ELR (cell line): Measurements from ENCODE around the gene AGXT2.
A peak's percentile ranks its signal among the peaks of the same experiment; 100 is the strongest.
"Not testable (repeated sequence)": the region's sequence is repeated elsewhere in the genome, so short reads cannot be mapped to it uniquely, and the experiment has no call there.

Experiments
- DNase-seq: peaks from one replicate; pipeline ENCODE4 v3.0.0-alpha.2; 2015; ENCODE audit warnings: low read depth

AGXT2 gene

GRCh38 chr5:35012365-35012764 is 35.4 kb downstream of the AGXT2 start:
- no peak for DNase-seq

- DNase-seq, result no peak
These were observed 37.1 kb downstream of the AGXT2 start for GRCh38 chr5:35010676-35011075.

- DNase-seq, result no peak
These were observed 38.1 kb downstream of the AGXT2 start for GRCh38 chr5:35009657-35010056.

GRCh38 chr5:35009019-35009418 is 38.7 kb downstream of the AGXT2 start:
- DNase-seq, result no peak

- DNase-seq, result no peak
These were observed 43.0 kb downstream of the AGXT2 start for GRCh38 chr5:35004771-35005170.

- DNase-seq, result no peak
These were observed 43.5 kb downstream of the AGXT2 start for GRCh38 chr5:35004200-35004599.

- peak; percentile 67 for DNase-seq
These were observed 44.5 kb downstream of the AGXT2 start for GRCh38 chr5:35003018-35003957.

GRCh38 chr5:35002459-35002858 is 45.3 kb downstream of the AGXT2 start:
- no peak for DNase-seq

GRCh38 chr5:35001842-35002241 is 45.9 kb downstream of the AGXT2 start:
- no peak for DNase-seq

GRCh38 chr5:34998058-34998789 is 49.5 kb downstream of the AGXT2 start:
- DNase-seq, result peak; percentile 43

- DNase-seq, result no peak
These were observed 51.5 kb downstream of the AGXT2 start for GRCh38 chr5:34996261-34996660.

- no peak for DNase-seq
These were observed 53.8 kb downstream of the AGXT2 start for GRCh38 chr5:34993951-34994350.

GRCh38 chr5:34991486-34992238 is 56.1 kb downstream of the AGXT2 start:
- peak; percentile 12 for DNase-seq

GRCh38 chr5:34986965-34987364 is 60.8 kb downstream of the AGXT2 start:
- no peak for DNase-seq

GRCh38 chr5:34982823-34983222 is 64.9 kb downstream of the AGXT2 start:
- no peak for DNase-seq

GRCh38 chr5:34978681-34979080 is 69.1 kb downstream of the AGXT2 start:
- DNase-seq, result no peak

- DNase-seq, result no peak
These were observed 69.7 kb downstream of the AGXT2 start for GRCh38 chr5:34977934-34978613.

GRCh38 chr5:34976347-34976746 is 71.4 kb downstream of the AGXT2 start:
- no peak for DNase-seq

GRCh38 chr5:34971655-34972054 is 76.1 kb downstream of the AGXT2 start:
- DNase-seq, result not testable (repeated sequence)

- no peak for DNase-seq
These were observed 77.2 kb downstream of the AGXT2 start for GRCh38 chr5:34970552-34970951.

- DNase-seq, result no peak
These were observed 79.5 kb downstream of the AGXT2 start for GRCh38 chr5:34968258-34968657.

- no peak for DNase-seq
These were observed 80.2 kb downstream of the AGXT2 start for GRCh38 chr5:34967540-34967939.
